Activated T-helper 2 cell treated with anti-CD3 and anti-CD28 coated beads, Interferon-gamma antibody, Interleukin-2, Interleukin-4, amounts not matched to agents 10 μg/mL and 5 μg/mL and 100 μg/mL, durations not matched to agents 14 hours and 24 hours and 36 hours (primary cell): ENCODE results near the gene CHD9. TPM values are rescaled to one million over a fixed set of nuclear protein-coding genes. Genes with fewer than 3 reads are reported as not detected.
"Not testable (repeated sequence)": the region's sequence is repeated elsewhere in the genome, so short reads cannot be mapped to it uniquely, and the experiment has no call there.

ENCODE experiments used
- DNase-seq: peaks from one replicate; pipeline ENCODE4 v3.0.0; 2021; ENCODE audit warnings: low spot score
- H3K27ac Mint-ChIP-seq: one replicate; pipeline ENCODE4 v1.8.0; 2021; ENCODE audit warnings: mixed read lengths
- H3K27me3 Mint-ChIP-seq: one replicate; pipeline ENCODE4 v1.8.0; 2021; ENCODE audit warnings: low read depth, mixed read lengths
- H3K36me3 Mint-ChIP-seq: one replicate; pipeline ENCODE4 v1.8.0; 2021; ENCODE audit warnings: low read depth, mixed read lengths
- H3K4me1 Mint-ChIP-seq: one replicate; pipeline ENCODE4 v1.8.0; 2021; ENCODE audit warnings: low read depth, mixed read lengths
- H3K4me3 Mint-ChIP-seq: one replicate; pipeline ENCODE4 v1.8.0; 2021; ENCODE audit warnings: low read depth, mild to moderate bottlenecking, moderate library complexity, mixed read lengths
- H3K9me3 Mint-ChIP-seq: one replicate; pipeline ENCODE4 v1.8.0; 2021; ENCODE audit warnings: mixed read lengths
- intact Hi-C: fragments of 100-400 bp; cut with micrococcal nuclease; formaldehyde crosslinking; loops from one replicate; pipeline ENCODE4 v1.15.1; 2023
- total RNA-seq: library from RNA; stranded (reverse); gene quantifications from 2 replicates; pipeline ENCODE4 v1.2.3, GENCODE V29; 2022

The CHD9 gene
- total RNA-seq, 1 donor from 2014 or later: 27.1 TPM

- no peaks in the 10 kb centered on the region for H3K36me3 Mint-ChIP-seq
- intact Hi-C loops: no loop called here
- no peaks in the 10 kb centered on the region for H3K9me3 Mint-ChIP-seq
- no peak overlapping the region for H3K4me3 Mint-ChIP-seq
- H3K4me1 Mint-ChIP-seq: no peaks in the 10 kb centered on the region
- no peak for DNase-seq
- peaks cover 7% of the 10 kb centered on the region for H3K27me3 Mint-ChIP-seq
- H3K27ac Mint-ChIP-seq: no peak overlapping the region
Observed at GRCh38 chr16:53040788-53041187, 14.0 kb upstream of the CHD9 start.

- H3K27me3 Mint-ChIP-seq: peaks cover 7% of the 10 kb centered on the region
- no peak for DNase-seq
- H3K9me3 Mint-ChIP-seq: no peaks in the 10 kb centered on the region
- H3K36me3 Mint-ChIP-seq: no peaks in the 10 kb centered on the region
- no peak overlapping the region for H3K4me3 Mint-ChIP-seq
- H3K4me1 Mint-ChIP-seq: no peaks in the 10 kb centered on the region
- intact Hi-C loops: no loop called here
- no peak overlapping the region for H3K27ac Mint-ChIP-seq
Observed at GRCh38 chr16:53041320-53042051, 13.3 kb upstream of the CHD9 start.

GRCh38 chr16:53042235-53042701 is 12.5 kb upstream of the CHD9 start:
- no peak for DNase-seq
- Mint-ChIP-seq H3K4me3 (no peak overlapping the region), H3K27ac (no peak overlapping the region), H3K27me3 (peaks cover 7% of the 10 kb centered on the region), H3K9me3 (no peaks in the 10 kb centered on the region), H3K4me1 (no peaks in the 10 kb centered on the region), H3K36me3 (no peaks in the 10 kb centered on the region)
- intact Hi-C loops: no loop called here

GRCh38 chr16:53043428-53043831 is 11.4 kb upstream of the CHD9 start:
- H3K9me3 Mint-ChIP-seq: no peaks in the 10 kb centered on the region
- H3K36me3 Mint-ChIP-seq: no peaks in the 10 kb centered on the region
- no peak overlapping the region for H3K4me3 Mint-ChIP-seq
- peaks cover 7% of the 10 kb centered on the region for H3K27me3 Mint-ChIP-seq
- no peaks in the 10 kb centered on the region for H3K4me1 Mint-ChIP-seq
- intact Hi-C loops: no loop called here
- H3K27ac Mint-ChIP-seq: no peak overlapping the region
- DNase-seq: no peak

- Mint-ChIP-seq H3K27ac (no peak overlapping the region), H3K4me3 (no peak overlapping the region), H3K27me3 (peaks cover 7% of the 10 kb centered on the region), H3K36me3 (no peaks in the 10 kb centered on the region), H3K4me1 (no peaks in the 10 kb centered on the region), H3K9me3 (no peaks in the 10 kb centered on the region)
- no peak for DNase-seq
- intact Hi-C loops: no loop called here
Observed at GRCh38 chr16:53043986-53044601, 10.7 kb upstream of the CHD9 start.

GRCh38 chr16:53045341-53046220 is 9.2 kb upstream of the CHD9 start:
- Mint-ChIP-seq H3K4me3 (no peak overlapping the region), H3K9me3 (no peaks in the 10 kb centered on the region), H3K27ac (no peak overlapping the region), H3K36me3 (no peaks in the 10 kb centered on the region), H3K27me3 (peaks cover 7% of the 10 kb centered on the region), H3K4me1 (no peaks in the 10 kb centered on the region)
- intact Hi-C loops: no loop called here
- DNase-seq: no peak

GRCh38 chr16:53047515-53047914 is 7.3 kb upstream of the CHD9 start:
- DNase-seq, H3K36me3 Mint-ChIP-seq, intact Hi-C loops, H3K27ac Mint-ChIP-seq, H3K27me3 Mint-ChIP-seq, H3K4me1 Mint-ChIP-seq, H3K9me3 Mint-ChIP-seq, H3K4me3 Mint-ChIP-seq: not testable (repeated sequence)

- no peak for DNase-seq
- Mint-ChIP-seq H3K4me1 (peaks cover 11% of the 10 kb centered on the region), H3K9me3 (no peaks in the 10 kb centered on the region), H3K27me3 (peaks cover 2% of the 10 kb centered on the region), H3K36me3 (no peaks in the 10 kb centered on the region), H3K27ac (no peak overlapping the region), H3K4me3 (no peak overlapping the region)
- intact Hi-C loops: no loop called here
Observed at GRCh38 chr16:53048139-53048915, 6.5 kb upstream of the CHD9 start.

- peaks cover 24% of the 10 kb centered on the region for H3K4me1 Mint-ChIP-seq
- not testable (repeated sequence) for H3K27me3 Mint-ChIP-seq, H3K27ac Mint-ChIP-seq, H3K36me3 Mint-ChIP-seq, H3K9me3 Mint-ChIP-seq, H3K4me3 Mint-ChIP-seq, DNase-seq
- intact Hi-C loops: loop anchor here (10.0 kb wide), 2 partner anchors 404 to 654 kb away; partner anchors contain the start of genes FTO and RPGRIP1L
Observed at GRCh38 chr16:53051255-53051654, 3.5 kb upstream of the CHD9 start.

GRCh38 chr16:53052519-53053501 is 2.0 kb upstream of the CHD9 start, which contains the start of gene CHD9NB:
Gene CHD9NB, minus strand, starts transcription at chr16:53052897. Its CDS starts 8,739 bp downstream, at chr16:53044158.
- Mint-ChIP-seq H3K4me1 (peaks cover 33% of the 10 kb centered on the region), H3K4me3 (peak within 1 kb of the TSS; percentile 7), H3K27ac (no peak within 1 kb of the TSS), H3K9me3 (no peaks in the 10 kb centered on the region), H3K27me3 (no peaks in the 10 kb centered on the region), H3K36me3 (no peaks in the 10 kb centered on the region)
- no peak for DNase-seq
- intact Hi-C loops: loop anchor here (10.0 kb wide), 2 partner anchors 402 to 652 kb away; partner anchors contain the start of genes FTO and RPGRIP1L

- H3K9me3 Mint-ChIP-seq: no peaks in the 10 kb centered on the region
- H3K36me3 Mint-ChIP-seq: no peaks in the 10 kb centered on the region
- intact Hi-C loops: loop anchor here (1.0 to 10.0 kb wide), 5 partner anchors 45 to 651 kb away; partner anchors contain the start of genes FTO and RPGRIP1L
- peaks cover 44% of the 10 kb centered on the region for H3K4me1 Mint-ChIP-seq
- peak overlapping the region; percentile 79 for H3K27ac Mint-ChIP-seq
- no peak for DNase-seq
- no peaks in the 10 kb centered on the region for H3K27me3 Mint-ChIP-seq
- peak overlapping the region; percentile 84 for H3K4me3 Mint-ChIP-seq
Observed at GRCh38 chr16:53053967-53054669, 673 bp upstream of the CHD9 start.
